HG03097 (cell line): ENCODE results near the gene SH3TC1.

Source experiments
- ATAC-seq: cut with Tn5 transposase; IDR thresholded peaks from one replicate; pipeline ENCODE4 v1.9.1; 2021; ENCODE audit not compliant: unreplicated experiment, low FRiP score

Gene SH3TC1

DNA sequence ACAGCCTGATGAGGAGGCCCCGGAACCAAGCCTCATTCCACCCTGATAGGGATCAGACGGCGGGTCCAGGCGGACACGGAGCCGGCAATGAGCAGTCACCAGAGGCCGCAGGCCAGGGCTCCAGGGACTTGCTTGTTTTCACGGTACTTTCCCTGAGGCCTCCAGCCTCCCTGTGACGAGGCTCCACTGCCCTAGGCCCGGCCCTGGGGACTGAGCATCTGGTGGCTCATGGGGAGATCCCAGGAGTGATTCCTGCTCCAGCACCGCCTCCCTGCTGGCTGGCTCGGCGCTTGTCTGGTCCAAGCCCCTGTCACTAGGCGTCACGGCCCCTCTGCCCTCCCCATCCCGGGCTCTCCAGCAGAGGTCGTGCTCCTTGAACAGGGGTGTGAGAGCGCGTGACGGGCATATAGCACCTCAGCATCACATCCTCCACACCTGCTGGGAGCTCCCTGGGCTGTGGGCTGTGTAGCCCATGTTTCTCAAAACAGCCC, 84.6 kb downstream of the SH3TC1 start:
- no peak for ATAC-seq

- no peak for ATAC-seq
Measured at GRCh38 chr4:8284391-8284790, 85.3 kb downstream of the SH3TC1 start.

DNA sequence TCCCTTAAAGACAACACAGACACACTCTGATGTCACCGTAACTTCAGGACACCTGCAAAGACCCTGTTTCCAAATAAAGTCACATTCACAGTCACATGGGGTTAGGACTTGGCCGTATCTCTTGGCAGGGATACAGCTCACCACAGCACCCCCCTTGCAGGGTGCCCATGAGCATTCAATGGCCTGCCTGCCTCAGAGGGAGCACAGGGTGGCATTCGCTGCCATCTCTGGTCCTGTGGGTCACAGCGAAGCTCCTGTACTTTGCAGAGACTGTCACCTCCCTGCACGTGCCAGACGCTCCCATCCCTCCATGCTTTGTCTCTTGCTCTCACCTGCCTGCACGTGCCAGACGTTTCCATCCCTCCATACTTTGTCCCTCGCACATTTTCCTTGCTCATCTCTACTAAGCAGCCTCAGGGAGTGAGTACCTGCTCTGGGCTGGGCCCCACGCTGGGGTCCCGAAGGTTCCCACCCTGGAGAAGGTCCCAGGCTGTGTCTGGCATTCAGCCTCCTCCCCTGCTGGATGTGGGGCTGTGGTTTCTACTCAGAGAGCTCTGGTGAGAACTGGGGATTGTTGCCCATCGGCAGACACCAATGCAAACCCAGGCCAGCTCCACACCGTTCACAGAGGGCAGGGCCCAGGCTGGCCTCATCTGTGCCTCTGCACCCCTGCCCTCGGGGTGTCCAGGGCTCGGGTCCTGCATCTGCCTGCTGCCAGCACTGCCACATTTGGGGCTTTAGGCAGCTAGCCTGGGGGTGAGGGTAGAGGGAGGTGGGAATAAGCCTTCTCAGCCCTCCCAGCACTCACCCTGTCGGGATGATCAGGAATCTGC, 86.3 kb downstream of the SH3TC1 start:
- ATAC-seq, result no peak

GRCh38 chr4:8285976-8286718, 87.1 kb downstream of the SH3TC1 start:
- no peak for ATAC-seq

DNA sequence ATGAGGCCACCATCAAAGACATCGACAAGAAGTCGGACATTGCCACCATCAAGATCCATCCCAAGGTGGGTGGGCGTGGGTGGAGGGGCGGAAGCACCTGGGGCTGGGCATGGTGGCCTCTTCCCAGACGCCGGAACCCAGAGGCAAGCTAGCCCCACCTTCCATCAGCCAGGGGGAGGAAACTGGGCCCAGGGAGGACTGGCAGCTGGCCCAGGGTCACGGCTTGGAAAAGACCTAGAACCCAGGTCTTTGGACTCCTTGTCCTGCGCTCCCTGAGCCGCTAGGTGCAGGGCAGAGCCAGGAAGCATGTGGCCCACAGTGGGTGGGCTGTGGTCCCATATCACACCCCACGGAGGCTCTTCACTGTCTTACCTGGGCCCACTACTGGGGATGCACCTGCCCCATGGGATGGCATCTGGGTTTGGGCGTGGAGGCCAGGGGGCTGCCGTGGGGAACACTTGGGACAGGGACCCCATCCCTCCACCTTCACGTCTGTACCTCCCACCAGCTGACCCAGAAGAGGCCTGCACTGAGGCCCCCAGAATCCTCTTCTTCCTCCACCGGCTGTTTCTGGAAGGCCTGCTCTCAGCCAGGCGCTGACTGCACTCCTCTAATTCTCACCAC, 87.7 kb downstream of the SH3TC1 start:
- no peak for ATAC-seq

- no peak for ATAC-seq
Measured at GRCh38 chr4:8287343-8288280, 88.5 kb downstream of the SH3TC1 start.

GRCh38 chr4:8289151-8289750, 90.2 kb downstream of the SH3TC1 start:
- no peak for ATAC-seq

- no peak for ATAC-seq
Measured at GRCh38 chr4:8289956-8290700, 91.0 kb downstream of the SH3TC1 start.

GRCh38 chr4:8290701-8290970, 91.5 kb downstream of the SH3TC1 start:
- ATAC-seq, result no peak
